ENCODE results near the gene GPR78. TPM values are rescaled to one million over a fixed set of nuclear protein-coding genes. Genes with fewer than 3 reads are reported as not detected.

GPR78 gene
- total RNA-seq, 2 experiments from 2014 or later, result not detected

DNA sequence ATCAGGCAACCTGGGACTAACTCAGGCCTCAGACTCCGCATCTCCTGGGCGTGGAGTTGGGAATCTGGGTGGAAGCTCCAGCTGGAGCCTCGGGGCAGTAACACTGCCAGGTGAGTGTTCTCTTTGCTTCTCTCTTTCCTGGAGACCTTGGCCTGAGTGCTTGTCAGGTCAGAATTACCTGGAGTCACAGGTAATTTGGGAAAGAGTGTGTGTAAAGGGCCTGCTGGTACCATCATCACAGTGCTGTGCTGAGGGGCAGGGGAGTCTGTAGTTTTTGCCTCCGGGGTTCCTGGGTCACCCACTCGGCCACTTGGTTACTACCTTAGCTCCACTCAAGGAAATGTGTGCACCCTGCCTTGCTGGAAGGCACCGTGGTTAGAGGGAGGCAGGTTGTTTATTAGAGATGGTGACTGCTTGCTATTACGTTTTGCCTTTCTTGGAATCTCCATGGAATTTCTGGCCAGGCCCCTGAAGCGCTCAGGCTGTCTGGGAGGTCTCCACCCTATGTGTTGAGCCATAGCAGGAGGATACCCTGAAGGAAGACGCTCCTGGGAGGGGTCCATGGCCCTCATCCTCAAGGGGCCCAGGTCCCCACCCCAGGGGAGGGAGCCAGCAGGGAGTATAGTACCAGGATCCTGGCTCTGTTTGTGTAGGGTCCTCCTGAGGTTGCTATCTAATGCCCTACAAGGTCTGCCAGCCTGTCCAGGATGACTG lies 2.9 kb downstream of the GPR78 start:
- CTCF ChIA-PET, result no interaction called here
- POLR2A ChIA-PET, result no interaction called here

DNA sequence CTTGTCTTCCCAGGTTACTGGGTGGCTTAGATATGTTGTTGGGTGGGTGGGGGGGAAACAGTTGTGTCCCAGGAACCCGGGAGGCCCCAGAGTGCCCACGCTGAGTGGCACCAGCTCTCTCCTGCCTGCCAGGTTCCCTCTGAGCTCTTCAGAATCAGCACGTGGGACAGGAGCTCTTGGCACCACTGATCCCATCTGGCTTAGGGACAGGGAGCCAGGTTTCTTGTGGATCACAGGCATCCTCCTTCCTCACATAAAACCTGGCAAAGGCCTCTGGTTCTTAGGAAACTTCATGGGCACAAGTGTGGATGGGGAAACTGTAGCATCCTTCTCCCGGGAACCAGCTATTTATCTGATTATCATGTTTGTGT lies 3.4 kb downstream of the GPR78 start:
- POLR2A ChIA-PET, result no interaction called here
- CTCF ChIA-PET, result no interaction called here

DNA sequence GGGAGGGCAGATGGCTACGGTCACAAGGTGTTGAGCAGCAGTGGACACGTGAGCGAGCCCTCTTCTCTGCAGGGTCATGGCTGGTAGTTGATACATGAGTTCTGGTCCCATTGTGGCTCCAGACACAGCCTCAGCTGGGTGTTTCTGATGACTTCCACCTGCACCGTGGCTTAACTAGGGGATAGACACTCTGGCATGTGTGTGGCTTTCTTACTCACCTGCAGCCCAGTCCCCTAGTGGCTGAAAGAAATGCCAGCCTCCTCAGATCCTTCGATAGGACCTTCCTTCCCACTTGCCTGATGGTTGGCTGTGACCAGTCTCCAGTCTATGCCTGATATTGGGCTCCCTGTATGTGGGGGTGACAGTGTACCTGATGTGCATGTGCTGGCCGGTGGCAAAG lies 5.0 kb downstream of the GPR78 start:
- POLR2A ChIA-PET, result no interaction called here
- CTCF ChIA-PET, result no interaction called here

DNA sequence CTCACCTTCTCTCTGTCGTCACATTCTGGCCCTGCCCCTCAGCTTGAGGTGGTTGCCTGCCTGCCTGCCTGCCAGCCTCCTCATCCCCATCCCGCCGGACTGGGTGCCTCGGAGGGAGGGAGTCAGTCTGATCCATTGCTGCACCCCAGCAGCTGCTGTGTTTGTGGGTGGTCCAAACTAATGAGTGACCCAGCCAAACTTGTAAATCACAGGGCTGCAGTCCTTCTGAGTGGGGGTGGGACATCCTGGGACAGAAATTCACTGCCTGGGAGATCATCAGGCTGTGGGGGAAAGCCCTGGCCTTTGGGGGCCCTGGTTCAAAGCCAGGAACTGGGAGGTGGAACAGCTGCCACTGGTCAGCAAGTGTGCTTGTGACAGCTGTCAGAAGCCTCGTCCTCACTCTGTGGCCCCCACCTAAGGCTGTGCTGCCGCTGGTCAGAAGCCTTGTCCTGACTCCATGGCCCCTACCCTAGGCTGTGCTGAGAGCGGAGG lies 5.6 kb downstream of the GPR78 start:
- POLR2A ChIA-PET, result no interaction called here
- CTCF ChIA-PET, result no interaction called here

DNA sequence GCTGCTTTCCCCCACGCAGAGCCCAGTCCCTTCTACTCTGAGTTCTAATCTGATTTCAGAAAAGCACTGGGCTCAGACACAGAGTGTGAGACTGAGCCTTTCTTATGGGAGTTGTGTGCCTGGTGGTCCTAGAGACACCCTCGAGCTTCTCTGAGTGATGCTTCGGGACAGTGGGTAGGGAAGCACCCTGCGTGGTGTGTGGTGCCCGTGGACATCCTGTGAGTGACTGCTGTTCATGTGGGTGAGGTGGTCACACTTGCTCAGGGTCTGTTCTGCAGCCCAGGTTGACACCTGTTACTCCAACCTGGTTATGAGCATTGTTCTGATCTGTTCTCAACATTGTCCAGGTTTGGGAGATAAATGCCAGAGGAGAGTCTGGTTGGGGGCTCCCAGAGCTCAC lies 6.1 kb downstream of the GPR78 start:
- CTCF ChIA-PET, result no interaction called here

DNA sequence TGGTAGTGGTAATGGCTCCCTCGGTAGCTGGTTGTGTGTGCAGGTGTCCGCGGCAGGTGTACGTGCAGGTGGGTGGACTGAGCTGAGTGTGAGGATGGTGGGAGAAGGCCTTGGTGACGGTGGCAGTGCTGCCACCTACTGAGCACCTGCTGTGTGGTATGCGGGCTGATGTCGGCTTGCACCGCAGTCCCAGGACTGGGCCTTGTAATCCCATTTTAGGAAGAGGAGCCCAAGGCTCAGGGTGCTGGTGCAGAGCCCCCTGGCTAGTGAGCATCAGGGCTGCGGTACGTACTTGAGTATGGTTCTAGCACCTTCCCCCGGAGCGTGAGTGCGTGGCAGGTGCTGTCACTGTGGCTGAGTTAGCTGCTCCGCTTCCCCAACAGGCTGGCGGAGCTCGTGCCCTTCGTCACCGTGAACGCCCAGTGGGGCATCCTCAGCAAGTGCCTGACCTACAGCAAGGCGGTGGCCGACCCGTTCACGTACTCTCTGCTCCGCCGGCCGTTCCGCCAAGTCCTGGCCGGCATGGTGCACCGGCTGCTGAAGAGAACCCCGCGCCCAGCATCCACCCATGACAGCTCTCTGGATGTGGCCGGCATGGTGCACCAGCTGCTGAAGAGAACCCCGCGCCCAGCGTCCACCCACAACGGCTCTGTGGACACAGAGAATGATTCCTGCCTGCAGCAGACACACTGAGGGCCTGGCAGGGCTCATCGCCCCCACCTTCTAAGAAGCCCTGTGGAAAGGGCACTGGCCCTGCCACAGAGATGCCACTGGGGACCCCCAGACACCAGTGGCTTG lies 6.7 kb downstream of the GPR78 start:
- POLR2A ChIA-PET, result no interaction called here
- CTCF ChIA-PET, result no interaction called here

More for the DNA sequence above, 6.1 kb downstream of the GPR78 start:
- POLR2A ChIA-PET, result no interaction called here

DNA sequence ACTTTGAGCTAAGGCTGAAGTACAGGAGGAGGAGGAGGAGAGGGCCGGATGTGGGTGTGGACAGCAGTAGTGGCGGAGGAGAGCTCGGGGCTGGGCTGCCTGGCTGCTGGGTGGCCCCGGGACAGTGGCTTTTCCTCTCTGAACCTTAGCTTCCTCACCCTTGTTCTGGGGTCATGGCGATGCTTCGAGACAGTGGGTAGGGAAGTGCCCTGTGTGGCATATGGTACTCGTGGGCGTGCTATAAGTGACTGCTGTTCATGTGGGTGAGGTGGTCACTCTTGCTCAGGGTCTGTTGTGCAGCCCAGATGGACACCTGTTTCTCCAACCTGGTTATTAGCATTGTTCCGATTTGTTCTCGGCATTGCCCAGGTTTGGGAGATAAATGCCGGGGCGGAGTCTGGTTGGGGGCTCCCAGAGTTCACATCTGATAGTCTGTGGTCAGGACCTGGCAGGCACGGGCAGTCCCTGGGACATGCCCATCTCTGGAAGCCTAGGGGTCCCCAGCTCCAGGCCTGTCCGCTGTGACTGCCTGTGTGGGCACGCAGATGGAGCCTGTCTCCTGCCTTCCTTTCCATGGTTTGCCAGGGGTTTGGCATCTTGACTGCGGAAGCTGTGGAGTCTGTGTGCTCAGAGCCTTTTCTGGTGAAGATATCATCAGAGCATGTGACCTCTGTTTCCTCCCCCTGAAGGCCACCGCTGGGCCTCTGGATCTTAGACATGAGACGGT lies 7.4 kb downstream of the GPR78 start:
- CTCF ChIA-PET, result no interaction called here
- POLR2A ChIA-PET, result no interaction called here

DNA sequence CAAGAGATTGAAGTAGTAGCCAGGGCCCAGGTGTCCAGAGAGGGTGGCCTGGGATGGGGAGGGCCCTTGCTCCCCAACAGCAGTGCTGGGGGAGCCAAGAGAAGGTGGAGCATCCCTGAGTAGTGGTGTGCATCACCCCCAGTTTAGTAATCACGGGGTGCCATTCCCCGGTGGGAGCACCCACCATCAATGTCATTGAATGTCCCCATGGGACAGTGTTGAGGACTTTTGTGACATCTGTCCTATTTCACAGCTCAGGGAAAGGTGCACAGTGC lies 7.9 kb downstream of the GPR78 start:
- POLR2A ChIA-PET, result no interaction called here
- CTCF ChIA-PET, result no interaction called here

DNA sequence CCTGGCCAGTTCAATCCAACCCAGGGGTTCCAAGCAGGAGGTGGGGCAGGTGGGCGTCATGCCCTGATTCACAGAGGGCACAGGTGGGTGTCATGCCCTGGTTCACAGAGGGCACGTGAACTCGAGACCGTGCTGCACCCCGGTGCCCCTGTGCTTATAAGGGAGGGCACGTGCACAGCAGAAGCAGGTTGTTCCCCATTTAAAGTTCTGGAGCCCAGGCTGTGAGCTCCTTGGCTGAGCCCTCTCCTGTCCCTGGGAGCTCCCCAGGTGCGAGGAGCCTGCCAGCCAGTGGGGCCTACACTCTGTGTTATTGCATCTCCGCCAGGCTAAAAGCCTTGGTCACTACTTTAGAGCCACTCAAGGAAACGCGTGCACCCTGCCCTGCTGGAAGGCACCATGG lies 9.1 kb downstream of the GPR78 start:
- ChIA-PET POLR2A (no interaction called here), CTCF (no interaction called here)

DNA sequence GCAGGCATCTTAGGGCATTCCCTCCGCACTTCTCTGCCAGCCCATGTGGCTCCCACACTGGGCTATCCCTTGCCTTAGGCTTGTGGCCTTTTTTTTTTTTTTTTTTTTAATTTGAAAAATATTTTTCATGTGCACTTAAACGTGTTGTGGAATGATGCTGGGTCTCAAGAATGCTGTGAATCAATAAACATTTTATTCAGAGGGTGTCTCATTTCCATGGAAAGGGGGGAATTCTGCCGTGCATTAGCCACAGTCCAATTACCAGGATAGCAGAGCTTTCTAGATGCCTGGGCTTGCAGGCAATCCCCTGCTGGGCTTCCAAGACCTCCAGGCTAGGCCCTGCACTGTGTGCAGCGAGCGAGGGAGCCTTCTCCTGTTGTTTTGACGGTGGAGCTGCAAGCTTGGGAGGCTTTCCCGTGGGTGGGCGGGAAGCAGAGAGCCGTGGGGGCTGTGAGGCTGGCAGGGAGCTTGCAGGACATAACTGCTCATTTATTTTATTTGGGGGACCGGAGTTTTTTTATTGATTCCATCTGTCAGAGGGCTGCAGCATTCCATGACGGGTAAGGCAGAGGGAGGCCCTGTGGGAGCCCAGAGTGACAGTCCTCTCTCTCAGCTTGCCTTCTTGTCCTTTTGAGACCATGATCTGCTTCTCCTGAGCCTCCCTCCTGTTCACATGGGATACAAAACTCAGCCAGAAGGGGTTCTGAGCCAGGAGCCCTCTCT lies 9.8 kb downstream of the GPR78 start:
- ChIA-PET CTCF (no interaction called here), POLR2A (no interaction called here)

DNA sequence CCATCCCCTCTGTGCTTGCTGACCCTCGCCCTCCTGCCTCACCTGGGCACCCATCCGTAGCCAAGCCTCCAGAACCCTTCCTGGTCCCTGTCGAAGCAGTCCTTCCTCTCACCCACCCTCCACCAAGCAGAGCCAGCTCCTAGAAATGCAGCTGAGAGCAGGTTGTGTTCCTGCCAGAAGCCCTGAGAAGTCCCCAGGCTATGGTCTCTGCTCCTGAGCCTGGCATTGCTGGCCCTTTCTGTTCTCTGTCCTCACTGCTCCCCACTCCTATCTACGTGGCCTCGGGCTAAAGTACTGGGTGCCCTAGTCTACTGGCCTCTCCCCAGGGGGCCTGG lies 10.3 kb downstream of the GPR78 start:
- CTCF ChIA-PET, result no interaction called here
- POLR2A ChIA-PET, result no interaction called here

DNA sequence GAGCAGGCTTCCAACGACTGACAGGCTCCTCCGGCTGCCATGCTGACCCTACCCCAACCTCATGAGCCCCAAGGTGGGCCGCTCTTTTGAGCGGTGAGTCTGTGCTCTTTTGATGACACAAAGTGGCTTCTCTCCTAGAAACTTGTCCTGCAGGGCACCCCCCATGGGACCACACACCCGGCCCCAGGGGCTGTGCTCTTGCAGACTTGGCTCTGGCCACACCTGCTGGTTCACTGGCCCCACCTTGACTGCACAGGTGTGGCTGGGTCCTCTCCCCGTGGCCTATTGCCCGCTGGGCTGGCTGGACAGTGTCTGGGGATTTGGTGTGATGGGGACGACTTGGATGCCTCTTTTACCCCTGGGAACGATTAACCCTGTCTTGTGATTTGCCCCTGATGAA lies 10.9 kb downstream of the GPR78 start:
- CTCF ChIA-PET, result no interaction called here
- POLR2A ChIA-PET, result no interaction called here

DNA sequence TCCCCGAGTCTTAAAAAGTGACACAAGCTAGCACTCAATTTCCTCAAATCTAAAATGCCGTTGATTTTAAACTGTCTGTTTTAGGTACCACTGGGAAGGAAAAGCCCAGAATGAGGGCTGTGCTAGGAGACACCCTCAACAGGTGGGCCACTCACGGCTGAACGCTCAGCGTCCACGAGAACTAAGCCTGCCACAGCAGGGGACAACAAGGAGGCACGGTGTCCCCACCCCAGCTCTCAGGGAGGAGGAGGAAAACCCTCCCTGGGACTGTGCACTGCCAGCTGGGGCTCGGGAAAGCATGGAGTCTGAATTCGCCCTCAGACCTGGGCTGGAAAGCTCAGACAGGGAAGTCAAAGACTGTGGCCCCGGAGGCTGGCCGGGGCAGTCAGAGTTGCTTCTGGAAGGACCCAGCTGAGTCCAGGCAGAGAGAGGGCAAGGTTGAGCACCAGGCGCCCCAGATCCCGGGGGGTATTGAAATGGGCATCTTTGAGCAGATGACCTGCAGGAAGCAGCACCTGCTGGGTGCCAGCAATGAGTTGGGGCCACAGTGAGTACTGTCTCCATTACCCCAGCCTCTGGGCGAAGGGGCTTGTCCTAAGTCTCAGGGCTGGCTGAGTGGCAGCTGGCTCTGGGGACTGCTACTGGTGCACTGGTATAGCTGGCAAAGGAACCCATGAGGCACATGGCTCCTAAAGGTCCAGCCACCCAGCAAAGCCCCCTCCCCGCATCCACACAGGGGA lies 11.6 kb downstream of the GPR78 start:
- CTCF ChIA-PET, result no interaction called here
- POLR2A ChIA-PET, result no interaction called here

DNA sequence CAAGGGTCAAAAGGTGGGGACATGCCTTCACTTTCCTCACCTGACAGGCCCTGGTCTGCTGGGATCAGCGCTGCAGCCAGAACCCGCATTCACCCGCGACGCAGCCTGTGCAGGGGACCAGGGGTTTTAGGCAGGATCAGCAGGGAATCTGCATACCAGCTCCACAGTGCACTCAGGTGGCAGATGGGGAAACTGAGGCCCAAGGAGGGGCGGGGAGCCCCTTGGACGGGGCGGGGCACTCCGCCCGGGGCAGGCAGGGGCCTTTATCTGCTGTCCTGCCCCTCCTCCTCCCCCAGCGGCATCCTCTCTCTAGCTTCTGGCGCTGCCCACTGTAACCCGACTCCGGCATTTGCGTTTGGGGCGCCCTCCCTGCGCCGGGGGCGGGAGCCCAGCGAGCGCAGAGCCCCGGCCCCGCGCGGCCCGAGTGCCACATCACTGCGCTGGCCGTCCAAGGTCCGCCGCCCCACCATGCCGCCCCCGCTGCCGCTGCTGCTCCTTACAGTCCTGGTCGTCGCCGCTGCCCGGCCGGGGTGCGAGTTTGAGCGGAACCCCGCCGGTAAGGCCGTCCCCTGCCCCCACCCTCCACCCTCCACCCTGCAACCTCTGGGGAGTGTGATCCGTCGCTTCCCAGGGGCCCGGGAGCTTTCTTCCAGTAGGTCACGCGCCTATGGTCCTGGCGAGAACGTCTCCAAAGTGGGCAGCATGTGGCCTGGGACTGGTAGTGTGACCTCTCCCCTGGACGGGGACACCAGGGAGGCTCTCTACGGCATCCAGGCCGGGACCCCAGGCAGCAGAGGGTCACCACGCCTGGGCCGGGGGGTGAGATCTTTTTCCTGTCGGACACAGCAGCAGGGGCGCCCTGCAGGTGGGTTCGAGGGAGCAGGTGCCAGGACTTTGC lies 12.4 kb downstream of the GPR78 start, which contains the start of gene CPZ:
CPZ (plus strand) TSS at position 400 of the 898 bp plus-strand sequence; CDS start at position 469, 69 bp downstream.
- POLR2A ChIA-PET, result no interaction called here
- CTCF ChIA-PET, result no interaction called here

DNA sequence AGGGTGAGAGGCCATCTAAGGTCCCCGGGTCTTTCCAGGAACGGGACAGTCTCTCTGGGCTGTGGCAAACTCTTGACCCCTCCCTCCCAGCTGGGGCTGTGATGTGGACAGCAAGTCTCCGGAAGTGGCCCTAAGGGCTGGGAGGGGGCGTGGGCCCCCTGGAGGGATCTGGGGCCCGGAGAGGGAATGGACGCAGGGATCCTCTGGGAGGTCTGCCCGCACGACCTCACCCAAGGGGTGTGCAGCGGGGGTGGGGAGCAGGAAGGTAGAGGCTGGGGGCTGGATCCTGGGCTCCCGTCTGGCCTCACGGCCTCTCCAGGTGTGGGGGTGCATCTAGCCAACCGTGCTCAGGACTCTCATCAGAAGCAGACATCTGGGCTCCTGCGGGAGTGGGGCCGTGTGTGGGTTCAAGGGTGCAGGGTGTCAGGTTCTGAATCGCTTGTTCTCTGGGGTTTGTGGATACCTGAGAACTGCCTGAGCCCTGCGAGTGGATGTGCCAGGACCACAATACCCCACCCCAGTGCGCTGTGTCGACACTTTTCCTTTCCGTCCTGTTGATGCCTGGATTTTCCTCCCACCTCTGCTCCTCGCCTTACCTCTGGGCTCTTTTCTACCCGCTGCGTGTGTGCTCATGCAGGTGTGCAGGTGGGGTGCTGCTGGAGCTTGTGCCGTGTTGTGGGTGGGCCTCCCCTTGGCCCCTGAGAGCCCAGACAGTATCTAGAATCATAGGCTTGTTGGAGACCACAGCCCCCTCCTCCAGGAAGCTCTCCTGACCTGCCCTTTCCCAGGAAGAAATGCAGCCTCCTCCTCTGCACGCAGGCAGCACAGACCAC lies 13.3 kb downstream of the GPR78 start:
- ChIA-PET CTCF (no interaction called here), POLR2A (no interaction called here)

DNA sequence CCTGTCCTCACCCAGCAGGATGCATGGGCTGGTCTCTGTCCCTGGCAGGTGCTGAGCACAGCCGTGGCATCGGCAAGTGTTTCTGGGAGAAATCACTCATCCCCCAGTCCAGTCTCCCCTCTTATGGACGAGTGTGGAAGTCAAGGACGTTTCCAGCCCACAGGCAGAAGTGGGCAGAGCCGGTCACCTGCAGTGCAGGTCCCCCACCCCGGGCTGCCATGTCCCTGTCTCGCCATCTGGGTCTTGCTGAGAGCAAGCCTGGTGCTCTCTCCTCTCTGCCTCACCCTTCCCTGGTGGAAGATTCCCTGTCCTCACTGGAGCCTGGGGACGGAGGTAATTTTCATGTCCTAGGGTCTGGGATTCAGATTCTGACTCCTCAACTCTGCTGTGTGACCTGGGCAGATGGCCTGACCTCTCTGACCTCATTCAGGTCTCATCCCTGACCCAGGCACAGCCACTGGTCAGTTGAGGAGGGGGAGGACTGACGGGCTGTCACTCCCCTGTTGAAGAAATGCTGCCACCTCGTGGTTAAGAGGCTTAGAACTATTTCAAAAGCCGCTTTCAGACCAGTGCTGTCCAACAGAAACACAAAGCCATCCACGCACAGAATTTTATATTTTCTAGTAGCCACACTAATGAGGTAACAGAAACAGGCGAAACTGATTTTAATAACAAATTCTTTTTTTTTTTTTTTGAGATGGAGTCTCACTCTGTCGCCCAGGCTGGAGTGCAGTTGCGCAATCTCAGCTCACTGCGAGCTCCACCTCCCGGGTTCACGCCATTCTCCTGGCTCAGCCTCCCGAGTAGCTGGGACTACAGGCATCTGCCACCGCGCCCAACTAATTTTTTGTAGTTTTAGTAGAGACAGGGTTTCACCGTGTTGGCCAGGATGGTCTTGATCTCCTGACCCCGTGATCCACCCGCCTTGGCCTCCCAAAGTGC lies 14.2 kb downstream of the GPR78 start:
- CTCF ChIA-PET, result no interaction called here

More for the DNA sequence above, 14.2 kb downstream of the GPR78 start:
- POLR2A ChIA-PET, result no interaction called here

Measured in activated CD8-positive, alpha-beta memory T cell treated with anti-CD3 and anti-CD28 coated beads for 36 hours (primary cell).